ENCODE data around the gene EN1. TPM values are rescaled to one million over a fixed set of nuclear protein-coding genes. Genes with fewer than 3 reads are reported as not detected.

EN1 gene
- total RNA-seq (2022; extraction: Qiagen RNA extraction) = 0.51 to 1.1 TPM (median 0.86 TPM) in 5 replicates

GRCh38 chr2:118846953-118847761 is at the start of gene EN1:
EN1 (minus strand) TSS chr2:118847648; CDS start chr2:118847167, 481 bp downstream.

Other genes starting within 250 kb of the EN1 start
- 0.05 to 0.17 TPM (median 0.11 TPM) in 4 of 5 replicates, not detected in the other for gene MARCO, start 94.5 kb upstream of the EN1 start, total RNA-seq (2022; extraction: Qiagen RNA extraction)

Measured in A549 treated with Hydrocortisone at 1 μM for 4 hours (cell line).